DMS79 treated with DMSO at 0.1 percent for 48 hours (cell line): ENCODE results near the gene NADK2.
"Not testable (repeated sequence)": the region's sequence is repeated elsewhere in the genome, so short reads cannot be mapped to it uniquely, and the experiment has no call there.

ENCODE experiments used
- DNase-seq: peaks from one replicate; lab custom pipeline; 2025; lab: John Stamatoyannopoulos, UW

The NADK2 gene

GRCh38 chr5:36241631-36242533 is at the start of gene NADK2:
Gene NADK2 (minus strand): TSS chr5:36241925. CDS start chr5:36241798, 127 bp downstream.
- DNase-seq, result peak; percentile 88

GRCh38 chr5:36285837-36286615 is 44.3 kb upstream of the NADK2 start:
- no peak for DNase-seq

GRCh38 chr5:36283775-36284174 is 42.0 kb upstream of the NADK2 start:
- not testable (repeated sequence) for DNase-seq

- no peak for DNase-seq
Measured at GRCh38 chr5:36281626-36282025, 39.9 kb upstream of the NADK2 start.

- no peak for DNase-seq
Measured at GRCh38 chr5:36279054-36279698, 37.5 kb upstream of the NADK2 start.

- no peak for DNase-seq
Measured at GRCh38 chr5:36277521-36278176, 35.9 kb upstream of the NADK2 start.

GRCh38 chr5:36276864-36277263 is 35.1 kb upstream of the NADK2 start:
- no peak for DNase-seq

GRCh38 chr5:36273809-36274526 is 32.2 kb upstream of the NADK2 start:
- no peak for DNase-seq

- no peak for DNase-seq
Measured at GRCh38 chr5:36272136-36272690, 30.5 kb upstream of the NADK2 start.

- DNase-seq, result no peak
Measured at GRCh38 chr5:36270876-36271575, 29.3 kb upstream of the NADK2 start.

- DNase-seq, result peak; percentile 91
Measured at GRCh38 chr5:36270175-36270574, 28.4 kb upstream of the NADK2 start.

GRCh38 chr5:36269478-36269877 is 27.8 kb upstream of the NADK2 start:
- peak; percentile 51 for DNase-seq

- no peak for DNase-seq
Measured at GRCh38 chr5:36267905-36268304, 26.2 kb upstream of the NADK2 start.

GRCh38 chr5:36264202-36264760 is 22.6 kb upstream of the NADK2 start:
- DNase-seq, result no peak

- no peak for DNase-seq
Measured at GRCh38 chr5:36261186-36261585, 19.5 kb upstream of the NADK2 start.

- DNase-seq, result no peak
Measured at GRCh38 chr5:36253575-36253974, 11.8 kb upstream of the NADK2 start.

GRCh38 chr5:36252722-36253365 is 11.1 kb upstream of the NADK2 start:
- no peak for DNase-seq

- no peak for DNase-seq
Measured at GRCh38 chr5:36251218-36251617, 9.5 kb upstream of the NADK2 start.

GRCh38 chr5:36250427-36250826 is 8.7 kb upstream of the NADK2 start:
- no peak for DNase-seq
